GM21360 (cell line): ENCODE results near the gene MAGI2.
"Not testable (repeated sequence)": the region's sequence is repeated elsewhere in the genome, so short reads cannot be mapped to it uniquely, and the experiment has no call there.

ENCODE experiments used
- ATAC-seq: cut with Tn5 transposase; IDR thresholded peaks from one replicate; pipeline ENCODE4 v1.9.1; 2021; ENCODE audit warnings: mild to moderate bottlenecking, moderate library complexity; ENCODE audit not compliant: unreplicated experiment

The MAGI2 gene

GRCh38 chr7:79452032-79452494 lies 1.4 kb downstream of the MAGI2 start:
- no peak for ATAC-seq

GRCh38 chr7:79451580-79451979 lies 1.9 kb downstream of the MAGI2 start:
- ATAC-seq, result no peak

GRCh38 chr7:79442766-79443165 lies 10.7 kb downstream of the MAGI2 start:
- ATAC-seq, result not testable (repeated sequence)

- no peak for ATAC-seq
These were observed 17.1 kb downstream of the MAGI2 start for GRCh38 chr7:79436378-79436777.

- no peak for ATAC-seq
These were observed 18.6 kb downstream of the MAGI2 start for GRCh38 chr7:79434867-79435266.

GRCh38 chr7:79434098-79434497 lies 19.4 kb downstream of the MAGI2 start:
- ATAC-seq, result no peak

- ATAC-seq, result no peak
These were observed 23.1 kb downstream of the MAGI2 start for GRCh38 chr7:79430391-79430790.

GRCh38 chr7:79425665-79426064 lies 27.8 kb downstream of the MAGI2 start:
- ATAC-seq, result no peak

GRCh38 chr7:79421751-79422150 lies 31.7 kb downstream of the MAGI2 start:
- ATAC-seq, result no peak

- no peak for ATAC-seq
These were observed 33.0 kb downstream of the MAGI2 start for GRCh38 chr7:79420464-79420863.

- ATAC-seq, result no peak
These were observed 38.6 kb downstream of the MAGI2 start for GRCh38 chr7:79414910-79415309.

GRCh38 chr7:79412915-79413314 lies 40.6 kb downstream of the MAGI2 start:
- ATAC-seq, result no peak

- ATAC-seq, result no peak
These were observed 41.0 kb downstream of the MAGI2 start for GRCh38 chr7:79412438-79412837.

- ATAC-seq, result no peak
These were observed 43.1 kb downstream of the MAGI2 start for GRCh38 chr7:79410345-79410744.

- no peak for ATAC-seq
These were observed 46.1 kb downstream of the MAGI2 start for GRCh38 chr7:79407351-79407750.

- no peak for ATAC-seq
These were observed 47.1 kb downstream of the MAGI2 start for GRCh38 chr7:79406371-79406770.

GRCh38 chr7:79405368-79405767 lies 48.1 kb downstream of the MAGI2 start:
- ATAC-seq, result no peak

- no peak for ATAC-seq
These were observed 49.6 kb downstream of the MAGI2 start for GRCh38 chr7:79403879-79404278.

GRCh38 chr7:79403451-79403850 lies 50.0 kb downstream of the MAGI2 start:
- ATAC-seq, result no peak

- ATAC-seq, result no peak
These were observed 52.2 kb downstream of the MAGI2 start for GRCh38 chr7:79401254-79401653.

- ATAC-seq, result no peak
These were observed 53.2 kb downstream of the MAGI2 start for GRCh38 chr7:79400222-79400621.

- no peak for ATAC-seq
These were observed 55.2 kb downstream of the MAGI2 start for GRCh38 chr7:79398138-79398749.

- no peak for ATAC-seq
These were observed 66.6 kb downstream of the MAGI2 start for GRCh38 chr7:79386688-79387422.
